Measurements from ENCODE around the gene KNL1. TPM values are rescaled to one million over a fixed set of nuclear protein-coding genes. Genes with fewer than 3 reads are reported as not detected.

Gene KNL1
- total and polyA plus RNA-seq, 10 of the 15 experiments (the other 5 are each of a cell fraction or from before 2014, with no cell fraction given): 10.9 to 55.5 (median 28.4) TPM

GRCh38 chr15:40582726-40583246 lies 11.3 kb upstream of the KNL1 start:
- Histone ChIP-seq H3K79me2 (ENCODE audit: control insufficient read depth, insufficient read depth, low read length) (no peaks in the 10 kb centered on the region), H3K9ac (ENCODE audit: control insufficient read depth, insufficient read depth, low read length) (no peak overlapping the region), H4K20me1 (ENCODE audit: control insufficient read depth, insufficient read depth) (no peaks in the 10 kb centered on the region), H3K27ac (ENCODE audit: control insufficient read depth, insufficient read depth) (no peak overlapping the region), H3K4me1 (ENCODE audit: control insufficient read depth, insufficient read depth, low read length) (no peaks in the 10 kb centered on the region), H2AFZ (ENCODE audit: control insufficient read depth, low read depth, low read length) (no peak overlapping the region), H3K9me3 (replicated peaks; ENCODE audit: control insufficient read depth, insufficient read depth, low read length) (no peaks in the 10 kb centered on the region; the same call in 2 of the 3 replicates), H3K4me2 (ENCODE audit: control insufficient read depth, insufficient read depth) (no peak overlapping the region), H3K36me3 (ENCODE audit: control insufficient read depth in 2 of 2, insufficient read depth in 2 of 2, low read length in 1 of 2) (no peaks in the 10 kb centered on the region), H3K4me3 (no peak overlapping the region), H3K27me3 (replicated peaks in 1 of 2; ENCODE audit: control insufficient read depth in 2 of 2, insufficient read depth in 2 of 2, low read length in 1 of 2) (no peaks in the 10 kb centered on the region)
- 0 out of 2 replicates have a peak, but pooled peaks have one; percentile 31 for TF ChIP-seq NFYB (IDR thresholded peaks at IDR 0.05; ENCODE audit: insufficient read depth, low read depth, low read length)
- TF ChIP-seq ESRRA (IDR thresholded peaks at IDR 0.05; ENCODE audit: low read length): no peak
- peak; percentile 37 for TF ChIP-seq PKNOX1 (IDR thresholded peaks at IDR 0.05)
- 80% methylated on average over 8 of the region's 8 CpGs for WGBS (ENCODE audit: insufficient coverage, insufficient replicate concordance, low lambda C conversion rate, missing lambda C conversion rate)
- ATAC-seq (no peak; the same call in 1 of the 3 replicates), DNase-seq (ENCODE audit: low read depth, low spot score) (no peak), FAIRE-seq (no peak)
- in situ Hi-C loops (cut with MboI): no loop called here
- intact Hi-C loops (cut with micrococcal nuclease; ENCODE audit: unreplicated experiment): no loop called here
- RAD21 ChIA-PET (ENCODE audit: unreplicated experiment): no interaction called here
- BruUV-seq (replicated peaks): no TSS peak
- SMC1A ChIA-PET (ENCODE audit: uncharacterized antibody, unreplicated experiment): interaction anchor here (1.0 kb wide), 1 partner anchor 14 kb away, joined by 3 read pairs; no protein-coding TSS in a partner anchor
- POLR2A ChIA-PET: no interaction called here
- CTCF ChIA-PET: no interaction called here

DNA sequence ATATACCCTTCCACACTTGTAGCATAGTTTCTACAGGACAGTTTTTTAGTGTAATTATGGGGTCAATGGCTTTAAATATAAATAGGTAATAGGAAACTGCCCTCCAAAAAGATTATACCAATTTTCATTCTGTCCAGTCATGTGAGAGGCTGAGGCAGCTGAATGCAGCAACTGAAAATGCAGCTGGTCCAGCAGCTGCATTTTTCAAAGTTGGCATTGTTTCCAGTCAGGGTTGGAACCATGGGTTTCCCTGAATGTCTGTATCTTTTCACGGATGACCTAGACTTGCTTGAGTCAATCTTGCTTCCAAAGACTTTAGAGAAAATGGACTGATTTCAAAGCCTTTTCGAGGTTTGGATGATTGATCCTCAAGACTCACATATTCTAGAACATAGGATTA lies 9.9 kb upstream of the KNL1 start:
- Histone ChIP-seq H3K27ac (ENCODE audit: control insufficient read depth, insufficient read depth) (no peak overlapping the region), H4K20me1 (ENCODE audit: control insufficient read depth, insufficient read depth) (no peaks in the 10 kb centered on the region), H3K36me3 (ENCODE audit: control insufficient read depth in 2 of 2, insufficient read depth in 2 of 2, low read length in 1 of 2) (no peaks in the 10 kb centered on the region), H3K27me3 (replicated peaks in 1 of 2; ENCODE audit: control insufficient read depth in 2 of 2, insufficient read depth in 2 of 2, low read length in 1 of 2) (no peaks in the 10 kb centered on the region), H3K79me2 (ENCODE audit: control insufficient read depth, insufficient read depth, low read length) (no peaks in the 10 kb centered on the region), H3K9me3 (replicated peaks; ENCODE audit: control insufficient read depth, insufficient read depth, low read length) (no peaks in the 10 kb centered on the region; the same call in 2 of the 3 replicates), H2AFZ (ENCODE audit: control insufficient read depth, low read depth, low read length) (no peak overlapping the region), H3K4me3 (no peak overlapping the region), H3K4me2 (ENCODE audit: control insufficient read depth, insufficient read depth) (no peak overlapping the region), H3K4me1 (ENCODE audit: control insufficient read depth, insufficient read depth, low read length) (no peaks in the 10 kb centered on the region; the same call in 1 of the 2 replicates), H3K9ac (ENCODE audit: control insufficient read depth, insufficient read depth, low read length) (no peak overlapping the region)
- SMC1A ChIA-PET (ENCODE audit: uncharacterized antibody, unreplicated experiment): interaction anchor here (0.6 to 1.2 kb wide), 3 partner anchors 14 to 40 kb away, joined by 3 read pairs; no protein-coding TSS in a partner anchor
- intact Hi-C loops (cut with micrococcal nuclease; ENCODE audit: unreplicated experiment) (no loop called here), in situ Hi-C loops (cut with MboI) (no loop called here)
- ATAC-seq (no peak), DNase-seq (ENCODE audit: low read depth, low spot score) (no peak), FAIRE-seq (no peak)
- CTCF ChIA-PET: interaction anchor here (1.0 kb wide), 1 partner anchor 15 kb away, joined by 3 read pairs; no protein-coding TSS in a partner anchor
- BruUV-seq (replicated peaks): no TSS peak
- TF ChIP-seq GABPA (IDR thresholded peaks at IDR 0.05; ENCODE audit: low read depth) (no peak), POLR2AphosphoS2 (IDR thresholded peaks at IDR 0.05; ENCODE audit: low read depth, low read length) (no peak), BRCA1 (IDR thresholded peaks at IDR 0.05; ENCODE audit: low read depth, low read length) (no peak)
- TF ChIP-seq, protein P1, sequence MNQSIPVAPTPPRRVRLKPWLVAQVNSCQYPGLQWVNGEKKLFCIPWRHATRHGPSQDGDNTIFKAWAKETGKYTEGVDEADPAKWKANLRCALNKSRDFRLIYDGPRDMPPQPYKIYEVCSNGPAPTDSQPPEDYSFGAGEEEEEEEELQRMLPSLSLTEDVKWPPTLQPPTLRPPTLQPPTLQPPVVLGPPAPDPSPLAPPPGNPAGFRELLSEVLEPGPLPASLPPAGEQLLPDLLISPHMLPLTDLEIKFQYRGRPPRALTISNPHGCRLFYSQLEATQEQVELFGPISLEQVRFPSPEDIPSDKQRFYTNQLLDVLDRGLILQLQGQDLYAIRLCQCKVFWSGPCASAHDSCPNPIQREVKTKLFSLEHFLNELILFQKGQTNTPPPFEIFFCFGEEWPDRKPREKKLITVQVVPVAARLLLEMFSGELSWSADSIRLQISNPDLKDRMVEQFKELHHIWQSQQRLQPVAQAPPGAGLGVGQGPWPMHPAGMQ (IDR thresholded peaks at IDR 0.05; ENCODE audit: borderline replicate concordance): no peak
- TF ChIP-seq, protein P2, sequence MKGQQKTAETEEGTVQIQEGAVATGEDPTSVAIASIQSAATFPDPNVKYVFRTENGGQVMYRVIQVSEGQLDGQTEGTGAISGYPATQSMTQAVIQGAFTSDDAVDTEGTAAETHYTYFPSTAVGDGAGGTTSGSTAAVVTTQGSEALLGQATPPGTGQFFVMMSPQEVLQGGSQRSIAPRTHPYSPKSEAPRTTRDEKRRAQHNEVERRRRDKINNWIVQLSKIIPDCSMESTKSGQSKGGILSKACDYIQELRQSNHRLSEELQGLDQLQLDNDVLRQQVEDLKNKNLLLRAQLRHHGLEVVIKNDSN (IDR thresholded peaks at IDR 0.05; ENCODE audit: borderline replicate concordance, extremely low read length, insufficient read depth, low read depth, low read length): no peak
- POLR2A ChIA-PET: interaction anchor here (1.1 kb wide), 1 partner anchor 19 kb away, joined by 3 read pairs; no protein-coding TSS in a partner anchor
- 0% methylated on average over 2 of the region's 2 CpGs for WGBS (ENCODE audit: insufficient coverage, insufficient replicate concordance, low lambda C conversion rate, missing lambda C conversion rate)
- RAD21 ChIA-PET (ENCODE audit: unreplicated experiment): no interaction called here

Data from GM12878 (cell line).